Measurements from ENCODE around the gene TNS3. TPM values are rescaled to one million over a fixed set of nuclear protein-coding genes. Genes with fewer than 3 reads are reported as not detected.

The TNS3 gene
- total and polyA plus RNA-seq, 9 of the 15 experiments (the other 6 are each of a cell fraction or from before 2014, with no cell fraction given) = 0.20 TPM; not detected in 8

GRCh38 chr7:47557694-47558670, 23.9 kb downstream of the TNS3 start (continued):
- TF ChIP-seq ZNF57 (CRISPR knock-in tag; IDR thresholded peaks at IDR 0.05) = no peak
- no peak for TF ChIP-seq TSHZ1 (CRISPR knock-in tag; IDR thresholded peaks at IDR 0.05)
- no peak for TF ChIP-seq ARHGAP35 (IDR thresholded peaks at IDR 0.05; ENCODE audit: partially characterized antibody)
- no peak for TF ChIP-seq RBBP5 (IDR thresholded peaks at IDR 0.05; ENCODE audit: borderline replicate concordance, insufficient read depth, low read length, poor library complexity, severe bottlenecking)
- no peak for TF ChIP-seq NCOA4 (IDR thresholded peaks at IDR 0.05; ENCODE audit: partially characterized antibody)
- no peak for TF ChIP-seq RHOXF2B (CRISPR knock-in tag; conservative IDR thresholded peaks at IDR 0.05)
- no peak for TF ChIP-seq ATF2 (CRISPR knock-in tag; IDR thresholded peaks at IDR 0.05)
- TF ChIP-seq MAFF (IDR thresholded peaks at IDR 0.05; ENCODE audit: low read length) = no peak
- TF ChIP-seq HMG20A (CRISPR knock-in tag; conservative IDR thresholded peaks at IDR 0.05) = no peak
- TF ChIP-seq NELFE (IDR thresholded peaks at IDR 0.05; ENCODE audit: insufficient read depth, insufficient read length) = no peak
